Mesendoderm (in vitro differentiated cells): ENCODE data around the gene FBXO48.

Source experiments
- DNase-seq: peaks from one replicate; pipeline ENCODE4 v3.0.0; 2013
- H2AK5ac ChIP-seq: 2 replicates; pipeline ENCODE4 v1.6.1; 2013; ENCODE audit warnings: low read length, inconsistent platforms
- H2BK120ac ChIP-seq: 2 replicates; pipeline ENCODE4 v1.6.1; 2013; ENCODE audit warnings: low read depth, mild to moderate bottlenecking, low read length, moderate library complexity, mixed read lengths
- H2BK15ac ChIP-seq: replicated peaks from 2 replicates; pipeline ENCODE4 v1.6.1; 2013; ENCODE audit warnings: low read depth, mild to moderate bottlenecking, moderate library complexity
- H2BK5ac ChIP-seq: 2 replicates; pipeline ENCODE4 v1.6.1; 2013; ENCODE audit warnings: low read length, inconsistent platforms
- H3K18ac ChIP-seq: 2 replicates; pipeline ENCODE4 v1.6.1; 2013; ENCODE audit warnings: mild to moderate bottlenecking, low read length, mixed read lengths
- H3K23ac ChIP-seq: one replicate; pipeline ENCODE4 v1.6.1; 2013; ENCODE audit warnings: low read length
- H3K27ac ChIP-seq: 2 replicates; pipeline ENCODE4 v1.5.1; 2013; ENCODE audit warnings: low read depth, mild to moderate bottlenecking, inconsistent platforms, low read length, moderate library complexity
- H3K27me3 ChIP-seq: 2 replicates; pipeline ENCODE4 v1.6.1; 2013; ENCODE audit warnings: low read length, control low read depth, mild to moderate bottlenecking, inconsistent platforms; ENCODE audit not compliant: insufficient read depth, poor library complexity
- H3K36me3 ChIP-seq: 2 replicates; pipeline ENCODE4 v1.6.1; 2013; ENCODE audit warnings: low read length, inconsistent platforms; ENCODE audit not compliant: control insufficient read depth, insufficient read depth
- H3K4ac ChIP-seq: one replicate; pipeline ENCODE4 v1.6.1; 2013; ENCODE audit warnings: low read depth, mild to moderate bottlenecking, low read length, moderate library complexity
- H3K4me1 ChIP-seq: 2 replicates; pipeline ENCODE4 v1.6.1; 2013; ENCODE audit warnings: low read depth, low read length, inconsistent platforms; ENCODE audit not compliant: control insufficient read depth
- H3K4me2 ChIP-seq: 2 replicates; pipeline ENCODE4 v1.6.1; 2013; ENCODE audit warnings: low read length
- H3K4me3 ChIP-seq: 2 replicates; pipeline ENCODE4 v1.5.1; 2013; ENCODE audit warnings: mild to moderate bottlenecking, low read length
- H3K56ac ChIP-seq: one replicate; pipeline ENCODE4 v1.6.1; 2013; ENCODE audit warnings: low read length
- H3K79me1 ChIP-seq: 2 replicates; pipeline ENCODE4 v1.6.1; 2013; ENCODE audit warnings: low read length, inconsistent platforms
- H3K79me2 ChIP-seq: 2 replicates; pipeline ENCODE4 v1.6.1; 2013; ENCODE audit warnings: mild to moderate bottlenecking, low read length; ENCODE audit not compliant: control insufficient read depth, insufficient read depth
- H3K9ac ChIP-seq: 2 replicates; pipeline ENCODE4 v1.6.1; 2013; ENCODE audit warnings: low read length, inconsistent platforms
- H4K5ac ChIP-seq: one replicate; pipeline ENCODE4 v1.6.1; 2013; ENCODE audit warnings: low read length
- H4K8ac ChIP-seq: one replicate; pipeline ENCODE4 v1.6.1; 2013; ENCODE audit warnings: low read depth, mild to moderate bottlenecking, control low read depth, low read length, moderate library complexity
- WGBS: extraction: QIAGEN DNeasy Blood & Tissue Kit; methylation state at CpG from one replicate; pipeline ENCODE4 v1.1.7; 2013; ENCODE audit warnings: low lambda C conversion rate, missing lambda C conversion rate; ENCODE audit not compliant: insufficient coverage; ENCODE audit errors: extremely low coverage; 5-methylcytosine and 5-hydroxymethylcytosine counted together

FBXO48 gene

DNA sequence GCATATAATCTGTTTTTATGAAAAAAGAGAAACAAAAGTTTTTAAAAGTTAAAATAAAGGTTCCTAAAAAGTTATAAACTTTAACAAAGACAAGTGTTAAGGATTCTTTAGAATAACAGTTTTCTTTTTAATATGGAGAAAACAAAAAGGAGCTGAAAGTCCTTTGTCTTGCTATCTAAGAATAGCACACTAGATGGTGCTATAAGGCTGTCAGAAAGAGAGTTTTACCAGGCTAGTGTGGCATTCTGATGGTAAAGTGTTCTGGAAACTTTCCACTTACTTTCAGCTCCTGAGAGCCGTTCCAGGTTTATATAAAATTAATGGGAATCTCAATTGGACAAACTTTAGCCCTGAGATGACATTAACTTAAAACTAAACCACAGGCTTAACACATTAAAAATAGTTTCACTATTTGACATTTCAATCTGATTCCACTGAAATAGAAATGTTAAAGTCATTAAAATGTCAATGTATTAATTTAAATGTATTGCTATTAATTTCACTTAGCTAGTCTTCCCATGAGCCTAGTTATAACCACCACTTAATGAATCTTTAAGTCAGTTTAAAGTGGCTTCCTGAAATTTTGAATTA, 3.7 kb downstream of the FBXO48 start:
- no peak overlapping the region for H3K56ac ChIP-seq
- no peak overlapping the region for H2BK5ac ChIP-seq
- no peak overlapping the region for H2BK120ac ChIP-seq
- H3K4me1 ChIP-seq = peaks cover 2% of the 10 kb centered on the region
- H3K27me3 ChIP-seq = no peaks in the 10 kb centered on the region
- H2AK5ac ChIP-seq = no peak overlapping the region
- H3K4ac ChIP-seq = no peak overlapping the region
- H3K9ac ChIP-seq = no peak overlapping the region
- no peak overlapping the region for H3K18ac ChIP-seq
- DNase-seq = peak; percentile 62
- no CpG with 5 or more reads among the region's 1 CpG for WGBS
- no peaks in the 10 kb centered on the region for H3K36me3 ChIP-seq
- H3K23ac ChIP-seq = no peak overlapping the region
- H3K79me1 ChIP-seq = no peaks in the 10 kb centered on the region
- H2BK15ac ChIP-seq = no peak overlapping the region
- H3K79me2 ChIP-seq = no peaks in the 10 kb centered on the region
- no peak overlapping the region for H3K4me3 ChIP-seq
- H3K27ac ChIP-seq = no peak overlapping the region
- H3K4me2 ChIP-seq = no peak overlapping the region
- no peak overlapping the region for H4K5ac ChIP-seq
- no peak overlapping the region for H4K8ac ChIP-seq

DNA sequence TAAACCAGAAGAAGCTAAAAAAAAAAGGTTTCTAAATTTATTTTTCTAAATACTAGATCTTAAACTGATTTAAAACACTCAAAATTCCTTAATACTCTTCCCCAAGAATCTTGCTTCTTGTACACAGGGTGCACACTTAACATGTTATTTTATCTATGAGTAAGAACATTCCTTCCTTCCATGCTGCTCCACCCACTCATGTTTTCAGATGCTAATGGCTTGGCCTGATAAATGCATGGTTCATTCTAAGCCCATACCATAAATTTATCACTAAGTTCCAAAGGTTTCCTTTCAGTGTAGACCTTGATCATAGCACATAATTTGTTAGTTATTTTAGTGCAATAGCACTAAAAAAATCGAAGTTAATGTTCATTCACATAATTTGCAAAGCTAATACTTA, 8.1 kb downstream of the FBXO48 start:
- no peak overlapping the region for H3K4ac ChIP-seq
- H3K9ac ChIP-seq = no peak overlapping the region
- H2BK15ac ChIP-seq = no peak overlapping the region
- no peak overlapping the region for H4K5ac ChIP-seq
- no peaks in the 10 kb centered on the region for H3K79me1 ChIP-seq
- DNase-seq = no peak
- no peak overlapping the region for H4K8ac ChIP-seq
- no peaks in the 10 kb centered on the region for H3K79me2 ChIP-seq
- no peak overlapping the region for H2BK120ac ChIP-seq
- no peak overlapping the region for H3K4me3 ChIP-seq
- no peaks in the 10 kb centered on the region for H3K36me3 ChIP-seq
- H3K23ac ChIP-seq = no peak overlapping the region
- no peak overlapping the region for H2AK5ac ChIP-seq
- no peak overlapping the region for H3K56ac ChIP-seq
- no peaks in the 10 kb centered on the region for H3K27me3 ChIP-seq
- no peaks in the 10 kb centered on the region for H3K4me1 ChIP-seq
- H3K27ac ChIP-seq = no peak overlapping the region
- H2BK5ac ChIP-seq = no peak overlapping the region
- H3K4me2 ChIP-seq = no peak overlapping the region
- WGBS = no CpG with 5 or more reads among the region's 1 CpG
- no peak overlapping the region for H3K18ac ChIP-seq

DNA sequence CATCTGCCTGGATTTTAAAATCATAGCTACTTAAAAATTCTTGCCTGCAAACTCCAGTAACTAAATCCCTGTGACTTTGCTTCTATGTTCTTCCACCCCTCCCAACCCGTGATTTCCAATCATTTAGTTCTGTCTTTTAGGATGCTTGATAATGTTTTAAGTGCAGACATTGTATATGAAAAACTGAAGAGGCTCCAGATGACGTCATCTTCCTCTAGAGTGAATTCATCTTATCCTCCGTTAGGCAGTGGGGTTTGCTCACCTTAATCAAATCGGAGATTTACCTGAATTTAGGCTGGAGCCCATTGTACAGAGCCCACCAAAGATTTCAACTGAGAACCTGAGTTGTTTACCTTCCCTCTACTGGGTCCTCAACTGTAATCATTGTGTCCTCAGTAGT, 10.9 kb downstream of the FBXO48 start:
- H2AK5ac ChIP-seq = no peak overlapping the region
- H4K5ac ChIP-seq = no peak overlapping the region
- no peak overlapping the region for H3K4me3 ChIP-seq
- H3K23ac ChIP-seq = no peak overlapping the region
- no peak overlapping the region for H4K8ac ChIP-seq
- no peak overlapping the region for H3K56ac ChIP-seq
- no peak overlapping the region for H3K4ac ChIP-seq
- no peak overlapping the region for H2BK120ac ChIP-seq
- no peak overlapping the region for H3K27ac ChIP-seq
- WGBS = no CpG with 5 or more reads among the region's 4 CpGs
- no peaks in the 10 kb centered on the region for H3K27me3 ChIP-seq
- no peak overlapping the region for H3K18ac ChIP-seq
- H2BK15ac ChIP-seq = no peak overlapping the region
- DNase-seq = no peak
- H3K4me1 ChIP-seq = no peaks in the 10 kb centered on the region
- H3K9ac ChIP-seq = no peak overlapping the region
- H3K79me2 ChIP-seq = no peaks in the 10 kb centered on the region
- no peaks in the 10 kb centered on the region for H3K79me1 ChIP-seq
- H3K4me2 ChIP-seq = no peak overlapping the region
- H2BK5ac ChIP-seq = no peak overlapping the region
- H3K36me3 ChIP-seq = no peaks in the 10 kb centered on the region

DNA sequence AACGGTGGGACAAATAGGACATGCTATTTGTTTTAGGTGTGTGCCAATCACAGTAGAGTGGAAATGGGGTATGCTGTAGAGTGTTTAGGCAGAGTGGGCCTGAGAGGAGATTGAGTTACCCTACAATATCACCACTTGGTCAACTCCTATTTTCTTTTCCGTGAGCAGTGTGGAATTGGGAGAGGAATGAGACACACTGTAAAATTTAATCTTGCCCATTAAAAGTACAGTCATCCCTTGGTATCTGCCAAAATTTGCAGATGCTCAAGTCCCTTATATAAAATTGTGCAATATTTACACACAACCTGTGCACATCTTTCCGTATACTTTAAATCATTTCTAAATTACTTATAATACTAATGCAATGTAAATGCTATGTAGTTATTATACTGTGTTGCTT, 12.4 kb downstream of the FBXO48 start:
- Histone ChIP-seq H3K9ac (no peak overlapping the region), H3K56ac (no peak overlapping the region), H3K27me3 (no peaks in the 10 kb centered on the region), H2AK5ac (no peak overlapping the region), H3K4ac (no peak overlapping the region), H3K18ac (no peak overlapping the region), H3K4me3 (no peak overlapping the region), H4K8ac (no peak overlapping the region), H3K4me2 (no peak overlapping the region), H4K5ac (no peak overlapping the region), H2BK5ac (no peak overlapping the region), H3K23ac (no peak overlapping the region), H3K36me3 (no peaks in the 10 kb centered on the region), H3K79me2 (no peaks in the 10 kb centered on the region), H3K4me1 (no peaks in the 10 kb centered on the region), H2BK120ac (no peak overlapping the region), H3K27ac (no peak overlapping the region), H3K79me1 (no peaks in the 10 kb centered on the region), H2BK15ac (no peak overlapping the region)
- no peak for DNase-seq
- WGBS = no CpG with 5 or more reads among the region's 3 CpGs

DNA sequence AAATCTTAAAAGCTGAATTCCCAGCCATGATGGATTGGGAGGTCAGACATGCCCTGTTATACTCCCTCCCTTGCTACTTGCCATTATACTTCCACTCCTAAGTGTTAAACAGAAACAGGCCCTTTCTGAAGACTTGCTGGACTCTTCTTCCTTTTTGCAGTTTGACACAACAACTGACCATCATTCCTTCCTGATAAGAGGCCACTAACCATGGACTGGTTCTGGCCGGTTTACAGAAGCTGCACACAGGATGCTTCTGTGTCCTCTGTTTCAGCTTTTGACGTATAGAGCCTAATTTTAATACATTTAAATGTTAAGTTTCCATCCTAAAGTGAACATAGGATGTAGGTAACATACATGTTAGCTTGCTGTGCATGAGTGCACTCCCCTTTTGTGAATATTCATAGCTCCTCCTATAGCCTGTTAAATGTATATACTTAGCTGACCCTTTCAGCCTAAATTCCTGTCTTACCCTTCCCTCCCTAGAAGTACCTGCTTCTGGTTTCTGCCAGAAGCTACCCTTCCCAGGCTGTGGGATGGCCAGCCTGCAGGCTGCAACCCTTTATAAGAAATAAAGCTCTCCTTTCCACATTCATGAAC, 13.2 kb downstream of the FBXO48 start:
- H3K79me2 ChIP-seq = no peaks in the 10 kb centered on the region

More for the DNA sequence above, 13.2 kb downstream of the FBXO48 start:
- no peaks in the 10 kb centered on the region for H3K4me1 ChIP-seq
- H3K4ac ChIP-seq = no peak overlapping the region
- no peak overlapping the region for H3K27ac ChIP-seq
- no peak overlapping the region for H3K56ac ChIP-seq
- H2BK120ac ChIP-seq = no peak overlapping the region
- H3K18ac ChIP-seq = no peak overlapping the region
- no peak overlapping the region for H2BK5ac ChIP-seq
- H4K8ac ChIP-seq = no peak overlapping the region
- no peak overlapping the region for H3K23ac ChIP-seq
- no peak overlapping the region for H3K9ac ChIP-seq
- DNase-seq = no peak
- no peaks in the 10 kb centered on the region for H3K27me3 ChIP-seq
- no peaks in the 10 kb centered on the region for H3K36me3 ChIP-seq
- H3K4me3 ChIP-seq = no peak overlapping the region
- H2BK15ac ChIP-seq = no peak overlapping the region
- H3K79me1 ChIP-seq = no peaks in the 10 kb centered on the region
- H2AK5ac ChIP-seq = no peak overlapping the region
- H3K4me2 ChIP-seq = no peak overlapping the region
- no CpG with 5 or more reads among the region's 2 CpGs for WGBS
- H4K5ac ChIP-seq = no peak overlapping the region
